Fibroblast of pulmonary artery (primary cell): ENCODE results near the gene CASKIN1.
"Not testable (repeated sequence)": the region's sequence is repeated elsewhere in the genome, so short reads cannot be mapped to it uniquely, and the experiment has no call there.

Experiments
- DNase-seq: peaks from one replicate; pipeline ENCODE4 v3.0.0-alpha.2; 2010; ENCODE audit warnings: low read depth
- H3K4me3 ChIP-seq: replicated peaks from 2 replicates; pipeline ENCODE4 v1.5.1; 2011; ENCODE audit warnings: low read depth, mild to moderate bottlenecking, control low read depth, low read length, moderate library complexity
- CTCF ChIP-seq: IDR thresholded peaks from 2 replicates; pipeline ENCODE4 v1.5.1; 2011; ENCODE audit warnings: mild to moderate bottlenecking, control low read depth, low read length, inconsistent platforms; ENCODE audit errors: missing control alignments

CASKIN1 gene

DNA sequence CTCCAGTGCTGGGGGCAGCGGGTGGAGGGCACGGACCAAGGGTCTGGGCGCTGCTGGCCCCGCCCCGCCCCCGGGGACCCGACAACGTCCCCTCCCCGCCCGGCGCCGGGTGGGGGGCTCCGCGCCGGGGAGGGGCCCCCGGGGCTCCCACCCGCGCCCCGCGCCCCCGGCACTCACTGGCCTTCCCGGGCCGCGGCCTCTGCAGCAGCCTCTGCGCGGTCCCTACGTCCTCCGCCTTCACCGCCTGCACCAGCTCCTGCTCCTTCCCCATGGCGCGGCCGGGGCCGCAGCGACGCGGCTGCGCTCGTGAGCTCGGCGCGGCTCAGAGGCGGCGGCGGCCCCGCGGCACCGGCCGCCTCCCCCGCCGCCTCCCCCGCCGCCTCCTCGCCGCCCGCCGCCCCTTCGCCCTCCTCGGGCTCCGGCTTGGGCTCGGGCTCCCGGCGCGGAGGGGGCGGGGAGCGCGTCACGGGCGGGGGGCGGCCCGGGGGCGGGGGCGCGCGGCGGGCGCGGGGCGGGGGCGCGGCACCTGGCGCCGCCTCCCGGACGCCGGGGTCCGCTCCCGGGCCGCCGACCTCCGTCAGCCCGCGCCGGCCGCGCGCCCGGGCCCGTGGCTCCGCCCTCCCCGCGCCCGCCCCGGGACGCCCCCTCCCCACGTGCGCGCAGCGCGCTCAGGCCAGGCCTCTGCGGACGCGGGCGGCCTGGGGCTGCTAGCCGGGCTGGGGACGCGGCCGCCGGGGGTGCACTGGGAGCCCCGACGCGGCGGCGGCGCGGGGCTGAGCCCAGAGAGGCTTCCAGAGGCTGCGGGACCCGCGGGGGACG lies at the start of gene CASKIN1:
Gene CASKIN1, minus strand, starts transcription at position 444 of the 819 bp plus-strand sequence. Its CDS starts 173 bp downstream, at position 271.
- TF ChIP-seq CTCF = no peak
- no peak within 1 kb of the TSS for H3K4me3 ChIP-seq
- DNase-seq = no peak

DNA sequence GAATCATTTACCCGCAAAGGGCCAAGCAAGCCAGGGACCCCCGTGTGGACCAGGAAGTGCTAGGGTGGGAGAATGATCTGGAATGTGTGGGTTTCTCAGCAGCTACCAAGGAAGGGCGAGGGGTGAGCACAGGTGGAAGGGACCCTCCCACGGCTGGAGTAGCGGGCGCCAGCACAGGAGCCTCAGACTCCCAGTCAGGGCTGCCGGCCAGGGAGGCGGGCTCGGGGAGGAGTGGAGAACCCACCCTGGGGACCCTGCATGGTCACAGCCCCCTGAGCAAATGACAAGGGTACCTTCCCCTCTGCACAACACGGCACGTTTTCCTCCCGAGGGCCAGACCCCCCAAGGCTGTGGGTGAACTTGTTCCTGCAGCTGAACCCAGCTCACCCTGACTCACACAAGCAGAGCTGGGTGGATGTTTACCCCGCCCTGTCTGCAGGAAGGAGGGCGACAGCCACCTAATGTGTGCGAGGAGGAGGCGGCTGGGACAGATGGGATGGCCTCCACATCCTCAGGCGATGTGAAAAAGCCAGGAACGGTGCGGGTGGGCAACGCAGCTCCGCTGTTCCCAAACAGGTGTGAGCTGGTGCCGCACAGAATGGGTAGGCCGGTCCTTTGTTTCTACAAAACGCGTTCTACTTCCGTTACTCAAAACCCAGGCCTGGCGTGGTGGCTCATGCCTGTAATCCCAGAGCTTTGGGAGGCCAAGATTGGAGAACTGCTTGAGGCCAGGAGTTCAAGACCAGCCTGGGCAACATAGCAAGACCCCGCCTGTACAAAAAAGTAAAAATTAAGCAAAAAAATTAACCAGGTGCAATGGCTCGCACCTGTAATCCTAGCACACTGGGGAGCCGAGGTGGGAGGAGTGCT lies 48.8 kb upstream of the CASKIN1 start:
- H3K4me3 ChIP-seq = no peak overlapping the region
- no peak for DNase-seq
- no peak for TF ChIP-seq CTCF

DNA sequence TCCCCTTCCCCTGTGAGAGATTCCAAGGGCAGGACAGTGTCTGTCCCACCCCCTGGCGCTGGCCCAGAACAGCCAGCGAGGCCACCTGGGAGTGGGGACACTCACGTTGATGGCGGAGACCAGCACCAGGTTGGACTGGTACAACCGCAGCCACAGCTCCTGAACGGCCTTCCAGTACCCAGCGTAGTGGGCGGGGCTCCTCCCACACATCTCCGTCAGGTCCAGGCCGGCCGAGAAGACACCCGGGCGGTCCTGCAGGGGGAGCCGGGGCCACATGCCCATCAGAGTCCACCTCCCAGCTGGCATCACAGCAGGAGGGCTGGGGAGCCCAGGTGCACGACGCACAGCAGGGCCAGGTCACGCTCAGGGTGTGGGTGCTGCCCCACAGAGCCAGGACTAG lies 47.9 kb upstream of the CASKIN1 start:
- no peak overlapping the region for H3K4me3 ChIP-seq
- no peak for DNase-seq
- no peak for TF ChIP-seq CTCF

- H3K4me3 ChIP-seq = no peak overlapping the region
- DNase-seq = no peak
- TF ChIP-seq CTCF = no peak
Observed at GRCh38 chr16:2243781-2244180, 47.4 kb upstream of the CASKIN1 start.

DNA sequence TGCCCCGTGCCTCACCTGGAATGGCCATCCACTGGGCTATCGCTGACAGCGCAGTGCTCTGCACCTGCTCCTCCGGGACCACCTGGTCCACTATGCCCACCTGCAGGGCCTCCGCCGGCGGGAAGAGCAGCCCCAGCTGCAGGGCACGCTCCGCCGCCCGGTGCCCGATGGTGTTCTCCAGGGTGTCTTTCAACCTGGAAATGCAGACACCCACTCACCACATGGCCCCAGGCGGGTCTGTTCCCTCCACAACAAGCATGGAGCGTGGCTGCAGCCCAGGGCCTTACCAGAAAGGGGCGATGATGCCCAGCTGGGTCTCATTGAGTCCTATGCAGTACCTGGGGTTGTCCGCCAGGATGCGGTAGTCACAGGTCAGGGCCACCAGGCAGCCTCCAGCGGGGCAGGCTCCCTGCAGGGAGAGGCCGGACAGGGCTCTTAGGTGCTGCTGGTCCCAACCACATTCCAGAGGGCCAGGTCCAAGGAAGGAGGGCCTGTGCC lies 46.7 kb upstream of the CASKIN1 start:
- no peak overlapping the region for H3K4me3 ChIP-seq
- no peak for DNase-seq
- TF ChIP-seq CTCF = no peak

GRCh38 chr16:2242598-2242997 lies 46.2 kb upstream of the CASKIN1 start:
- no peak for TF ChIP-seq CTCF
- no peak overlapping the region for H3K4me3 ChIP-seq
- no peak for DNase-seq

GRCh38 chr16:2240331-2240730 lies 43.9 kb upstream of the CASKIN1 start:
- not testable (repeated sequence) for DNase-seq, H3K4me3 ChIP-seq
